Neuron (in vitro differentiated cells): ENCODE data around the gene THRAP3.

Experiments used
- H2AFZ ChIP-seq: one replicate; pipeline ENCODE4 v1.6.1; 2013; ENCODE audit warnings: low read depth, mild to moderate bottlenecking, inconsistent platforms, low read length, moderate library complexity
- H3K27me3 ChIP-seq: one replicate; pipeline ENCODE4 v1.6.1; 2013; ENCODE audit warnings: low read length; ENCODE audit not compliant: insufficient read depth
- H3K36me3 ChIP-seq: one replicate; pipeline ENCODE4 v1.6.1; 2013; ENCODE audit warnings: low read length; ENCODE audit not compliant: insufficient read depth
- H3K4me1 ChIP-seq: one replicate; pipeline ENCODE4 v1.6.1; 2013; ENCODE audit warnings: low read length; ENCODE audit not compliant: insufficient read depth
- H3K4me3 ChIP-seq: 2 replicates; pipeline ENCODE4 v1.5.1; 2013; ENCODE audit warnings: mild to moderate bottlenecking, low read length, moderate library complexity
- H3K9me3 ChIP-seq: one replicate; pipeline ENCODE4 v1.6.1; 2013; ENCODE audit warnings: low read length

THRAP3 gene

DNA sequence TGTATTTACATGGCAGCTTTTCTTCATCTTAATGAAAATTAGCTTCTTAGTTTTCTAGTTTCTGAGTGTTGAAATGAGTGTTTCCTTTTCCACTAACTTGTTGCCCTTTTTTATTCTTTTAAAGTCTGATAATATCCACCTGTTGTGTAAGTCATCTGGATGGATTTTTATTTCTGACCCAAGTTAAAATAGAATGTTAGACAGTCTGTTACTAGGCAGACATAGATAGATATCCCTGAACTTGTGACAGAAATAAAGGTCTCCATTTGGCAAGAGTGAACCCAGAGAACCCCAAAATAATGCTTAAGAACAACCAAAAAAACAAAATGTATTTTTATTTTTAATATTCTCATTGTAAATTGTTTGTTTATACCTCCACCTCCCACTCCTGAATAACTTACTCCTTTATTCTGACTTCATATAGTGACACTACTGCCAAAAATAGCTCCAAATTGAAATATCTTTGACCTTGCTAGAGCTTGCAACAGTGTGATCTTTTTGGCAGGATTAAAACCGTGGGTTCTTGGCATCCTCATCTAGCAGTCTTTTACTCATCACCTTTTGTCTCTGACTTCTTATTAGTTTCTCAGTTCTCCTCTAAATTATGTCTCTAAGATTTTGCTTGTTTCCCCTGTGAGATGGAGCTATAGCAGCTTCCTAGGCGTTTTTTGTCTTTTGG, 55.0 kb downstream of the THRAP3 start:
- Histone ChIP-seq H3K36me3 (peaks cover 21% of the 10 kb centered on the region), H2AFZ (no peak overlapping the region), H3K4me1 (no peaks in the 10 kb centered on the region), H3K9me3 (no peaks in the 10 kb centered on the region), H3K4me3 (no peak overlapping the region), H3K27me3 (no peaks in the 10 kb centered on the region)

DNA sequence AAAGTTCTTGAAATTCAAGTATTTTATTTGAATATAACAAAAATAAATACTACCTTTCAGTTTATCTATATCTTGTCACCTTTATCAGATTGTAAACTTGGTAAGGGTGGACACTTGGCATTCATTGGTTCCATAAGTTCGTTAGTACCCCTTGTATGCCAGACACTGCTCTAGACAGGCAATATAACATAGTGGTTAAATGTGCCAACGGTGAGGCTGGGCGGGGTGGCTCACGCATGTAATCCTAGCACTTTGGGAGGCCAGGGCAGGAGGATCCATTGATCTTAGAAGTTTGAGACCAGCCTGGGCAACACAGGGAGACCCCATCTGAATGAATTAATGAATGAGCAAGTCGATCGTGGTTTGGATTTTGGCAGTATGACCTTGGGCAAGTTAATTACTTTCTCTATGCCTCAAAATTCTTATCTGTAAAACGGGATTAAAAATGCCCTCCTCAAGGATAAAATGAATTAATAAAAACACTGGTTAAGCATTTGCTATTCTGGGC, 55.6 kb downstream of the THRAP3 start:
- no peak overlapping the region for H2AFZ ChIP-seq
- no peak overlapping the region for H3K4me3 ChIP-seq
- H3K36me3 ChIP-seq = peaks cover 22% of the 10 kb centered on the region
- H3K9me3 ChIP-seq = no peaks in the 10 kb centered on the region
- H3K4me1 ChIP-seq = no peaks in the 10 kb centered on the region
- no peaks in the 10 kb centered on the region for H3K27me3 ChIP-seq

DNA sequence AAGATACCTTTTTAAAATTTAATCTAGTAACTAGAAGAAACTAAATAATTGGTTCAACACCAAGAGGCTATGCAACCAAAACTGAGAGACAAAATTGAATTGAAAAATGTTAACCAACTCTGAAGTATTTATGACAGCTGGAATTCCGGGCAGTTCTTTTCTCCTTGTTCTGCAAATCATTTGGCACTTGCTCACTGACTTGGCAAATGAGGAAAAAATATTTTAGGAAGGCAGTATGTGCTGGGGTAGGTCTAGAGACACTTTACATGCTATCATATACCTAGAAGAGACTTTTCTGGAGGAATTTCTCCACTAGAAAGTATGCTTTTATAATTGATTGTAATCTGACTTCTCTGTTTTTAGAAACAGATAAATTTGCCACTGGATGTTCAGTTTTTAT, 59.8 kb downstream of the THRAP3 start:
- no peak overlapping the region for H3K4me3 ChIP-seq
- no peaks in the 10 kb centered on the region for H3K4me1 ChIP-seq
- H3K9me3 ChIP-seq = no peaks in the 10 kb centered on the region
- H3K27me3 ChIP-seq = no peaks in the 10 kb centered on the region
- H2AFZ ChIP-seq = no peak overlapping the region
- H3K36me3 ChIP-seq = peaks cover 60% of the 10 kb centered on the region

DNA sequence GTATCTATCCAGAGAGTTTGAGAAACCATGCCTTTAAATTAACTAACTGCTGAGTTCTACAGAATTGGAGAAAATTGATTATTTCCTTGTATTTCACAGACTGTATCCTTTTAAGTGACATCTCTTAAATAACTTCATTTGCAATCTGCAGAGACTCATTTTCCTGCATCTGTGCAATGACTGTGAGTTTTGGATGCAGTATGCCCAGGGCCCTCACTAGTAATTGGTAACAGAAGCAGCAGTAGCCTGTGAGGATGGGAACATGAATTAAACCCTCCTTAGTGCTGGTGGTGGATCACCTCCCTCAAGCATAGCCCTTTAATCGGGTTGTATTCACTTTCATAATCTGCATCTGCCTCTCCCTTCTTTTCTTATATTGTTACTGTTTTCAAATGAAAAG, 60.3 kb downstream of the THRAP3 start:
- Histone ChIP-seq H3K4me3 (no peak overlapping the region), H3K9me3 (no peaks in the 10 kb centered on the region), H2AFZ (no peak overlapping the region), H3K36me3 (peaks cover 65% of the 10 kb centered on the region), H3K4me1 (no peaks in the 10 kb centered on the region), H3K27me3 (no peaks in the 10 kb centered on the region)

DNA sequence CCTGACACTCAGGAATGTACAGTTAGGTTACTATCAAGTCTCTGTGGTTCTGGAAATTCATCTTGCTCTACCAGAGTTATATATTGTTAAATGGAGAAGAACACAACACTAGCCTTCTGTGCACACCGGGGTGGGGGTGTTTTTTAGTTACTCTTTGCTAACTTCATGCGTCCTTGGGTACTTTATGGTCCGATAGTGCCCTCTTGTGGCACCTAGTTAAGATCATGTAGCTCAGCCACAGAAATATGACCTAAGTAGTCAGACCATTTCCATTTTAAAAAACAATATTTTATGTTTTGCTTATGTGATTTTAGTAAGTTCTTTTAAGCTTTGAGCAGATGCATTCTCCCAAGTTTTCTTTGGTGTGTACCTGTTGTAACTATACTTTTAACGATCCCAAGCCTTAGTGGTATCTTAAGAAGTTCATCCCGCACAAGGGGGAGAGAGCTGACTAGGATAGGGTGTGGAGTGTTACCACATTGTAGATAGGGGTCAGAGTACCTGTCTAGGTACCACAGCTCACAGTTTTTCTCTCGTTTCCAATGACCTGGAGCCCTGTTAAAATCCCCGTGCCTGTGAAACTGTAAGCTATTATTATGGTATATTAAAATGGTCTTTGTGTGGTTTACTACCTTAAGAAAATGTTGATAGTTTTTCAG, 61.3 kb downstream of the THRAP3 start:
- Histone ChIP-seq H3K4me1 (no peaks in the 10 kb centered on the region), H3K4me3 (no peak overlapping the region), H3K27me3 (no peaks in the 10 kb centered on the region), H2AFZ (no peak overlapping the region), H3K36me3 (peaks cover 75% of the 10 kb centered on the region), H3K9me3 (no peaks in the 10 kb centered on the region)

DNA sequence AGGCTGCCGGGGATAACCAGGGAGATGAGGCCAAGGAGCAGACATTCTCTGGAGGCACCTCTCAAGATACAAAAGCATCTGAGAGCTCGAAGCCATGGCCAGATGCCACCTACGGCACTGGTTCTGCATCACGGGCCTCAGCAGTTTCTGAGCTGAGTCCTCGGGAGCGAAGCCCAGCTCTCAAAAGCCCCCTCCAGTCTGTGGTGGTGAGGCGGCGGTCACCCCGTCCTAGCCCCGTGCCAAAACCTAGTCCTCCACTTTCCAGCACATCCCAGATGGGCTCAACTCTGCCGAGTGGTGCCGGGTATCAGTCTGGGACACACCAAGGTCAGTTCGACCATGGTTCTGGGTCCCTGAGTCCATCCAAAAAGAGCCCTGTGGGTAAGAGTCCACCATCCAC, 62.6 kb downstream of the THRAP3 start:
- Histone ChIP-seq H3K27me3 (no peaks in the 10 kb centered on the region), H3K4me3 (no peak overlapping the region), H3K4me1 (no peaks in the 10 kb centered on the region), H3K36me3 (peaks cover 86% of the 10 kb centered on the region), H3K9me3 (no peaks in the 10 kb centered on the region), H2AFZ (no peak overlapping the region)

DNA sequence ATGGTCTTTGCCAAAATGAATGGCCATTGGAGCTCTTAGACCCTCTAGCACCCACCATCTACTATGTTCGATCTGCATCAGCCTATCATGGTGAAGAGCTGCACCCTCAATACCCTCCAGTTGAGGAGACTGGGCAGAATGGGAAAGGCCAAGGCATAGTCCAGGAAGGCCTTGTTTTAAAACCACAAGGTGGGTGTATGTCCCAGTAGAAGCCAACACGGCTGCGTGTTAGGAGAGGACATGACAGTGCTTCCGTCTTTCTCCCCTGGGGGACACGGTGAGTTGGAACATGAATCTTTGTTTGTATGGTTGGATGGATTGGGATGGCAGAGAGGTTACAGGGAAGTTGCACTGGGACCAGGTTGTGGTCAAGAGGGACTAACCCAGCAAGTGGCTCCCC, 63.4 kb downstream of the THRAP3 start:
- Histone ChIP-seq H3K4me1 (no peaks in the 10 kb centered on the region), H3K27me3 (no peaks in the 10 kb centered on the region), H3K36me3 (peaks cover 91% of the 10 kb centered on the region), H2AFZ (no peak overlapping the region), H3K4me3 (no peak overlapping the region), H3K9me3 (no peaks in the 10 kb centered on the region)

DNA sequence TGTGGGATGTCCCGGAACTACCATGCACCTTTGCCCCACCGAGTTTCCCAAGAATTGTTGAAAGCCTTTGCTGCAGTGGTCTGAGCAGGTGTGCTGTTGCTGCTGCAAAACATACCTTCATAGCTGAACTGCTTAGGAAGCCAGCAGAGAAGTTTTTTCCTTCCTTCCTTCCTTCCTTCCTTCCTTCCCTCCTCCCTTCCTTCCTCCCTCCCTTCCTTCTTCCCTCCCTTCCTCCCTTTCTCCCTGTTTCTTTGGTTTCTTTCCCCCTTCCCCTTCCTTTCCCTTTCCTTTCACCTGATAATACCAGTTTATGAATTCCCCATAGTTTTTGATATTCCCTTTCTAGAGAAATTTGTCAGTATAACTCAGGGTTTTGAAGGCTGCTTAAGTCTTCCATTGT, 71.1 kb downstream of the THRAP3 start:
- Histone ChIP-seq H3K36me3 (peaks cover 77% of the 10 kb centered on the region), H3K4me1 (no peaks in the 10 kb centered on the region), H3K9me3 (no peaks in the 10 kb centered on the region), H3K27me3 (no peaks in the 10 kb centered on the region), H3K4me3 (no peak overlapping the region), H2AFZ (no peak overlapping the region)

DNA sequence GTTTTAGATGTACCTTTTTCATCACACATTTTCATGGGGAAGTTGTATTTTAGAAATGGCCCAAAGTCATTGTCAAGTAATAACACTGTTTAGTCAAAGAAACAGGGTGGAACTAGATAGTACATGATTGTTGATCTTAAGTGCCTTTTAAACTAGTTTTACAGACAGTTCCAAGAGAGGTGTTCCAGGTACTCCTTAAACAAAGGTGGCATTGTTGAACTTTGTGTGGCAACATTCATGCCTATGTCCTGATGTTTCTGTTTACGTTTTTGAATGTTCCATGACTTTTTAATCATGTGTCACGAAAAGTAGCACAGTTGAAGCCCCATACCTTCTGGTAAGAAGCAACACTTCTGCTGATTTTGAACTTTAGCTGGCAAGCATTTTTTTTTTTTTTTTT, 72.8 kb downstream of the THRAP3 start:
- Histone ChIP-seq H3K4me3 (no peak overlapping the region), H3K9me3 (no peaks in the 10 kb centered on the region), H3K4me1 (no peaks in the 10 kb centered on the region), H3K27me3 (no peaks in the 10 kb centered on the region), H3K36me3 (peaks cover 78% of the 10 kb centered on the region), H2AFZ (no peak overlapping the region)

DNA sequence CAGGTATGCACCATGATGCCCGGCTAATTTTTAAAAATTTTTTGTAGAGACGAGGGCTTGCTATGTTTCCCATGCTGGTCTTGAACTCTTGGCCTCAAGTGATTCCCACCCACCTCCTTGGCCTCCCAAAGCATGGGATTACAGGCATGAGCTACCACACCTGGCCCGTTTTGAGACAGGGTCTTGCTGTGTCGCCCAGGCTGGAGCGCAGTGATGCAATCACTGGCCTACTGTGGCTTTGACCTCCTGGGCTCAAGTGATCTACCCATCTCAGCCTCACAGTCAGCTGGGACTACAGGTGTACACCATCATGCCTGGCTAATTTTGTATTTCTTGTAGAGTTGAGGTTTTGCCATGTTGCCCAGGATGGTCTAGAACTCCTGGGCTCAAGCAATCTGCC, 74.4 kb downstream of the THRAP3 start:
- no peaks in the 10 kb centered on the region for H3K4me1 ChIP-seq
- no peaks in the 10 kb centered on the region for H3K9me3 ChIP-seq
- H3K36me3 ChIP-seq = peaks cover 81% of the 10 kb centered on the region
- H3K4me3 ChIP-seq = no peak overlapping the region
- no peaks in the 10 kb centered on the region for H3K27me3 ChIP-seq
- H2AFZ ChIP-seq = no peak overlapping the region

DNA sequence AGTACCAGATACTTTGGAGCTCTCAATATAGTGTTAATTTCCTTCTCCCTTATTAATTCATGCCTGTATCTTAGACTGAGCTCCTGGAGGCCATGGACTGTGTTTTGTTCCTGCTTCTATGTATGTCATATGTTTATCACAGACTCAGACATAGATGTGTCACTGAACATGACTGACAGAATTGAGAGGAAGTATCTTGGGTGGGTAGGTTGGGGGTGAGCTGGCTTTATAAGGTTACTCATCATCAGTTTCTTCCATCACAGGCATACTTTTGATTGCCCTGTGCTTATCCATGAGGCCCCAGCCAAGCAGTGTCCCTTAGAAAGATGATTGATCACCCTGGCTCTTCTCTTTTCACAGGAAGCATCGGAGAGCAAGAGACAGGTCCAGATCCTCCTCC, 76.3 kb downstream of the THRAP3 start:
- Histone ChIP-seq H3K27me3 (no peaks in the 10 kb centered on the region), H3K4me1 (peaks cover 3% of the 10 kb centered on the region), H3K4me3 (no peak overlapping the region), H2AFZ (no peak overlapping the region), H3K9me3 (no peaks in the 10 kb centered on the region), H3K36me3 (peaks cover 79% of the 10 kb centered on the region)

DNA sequence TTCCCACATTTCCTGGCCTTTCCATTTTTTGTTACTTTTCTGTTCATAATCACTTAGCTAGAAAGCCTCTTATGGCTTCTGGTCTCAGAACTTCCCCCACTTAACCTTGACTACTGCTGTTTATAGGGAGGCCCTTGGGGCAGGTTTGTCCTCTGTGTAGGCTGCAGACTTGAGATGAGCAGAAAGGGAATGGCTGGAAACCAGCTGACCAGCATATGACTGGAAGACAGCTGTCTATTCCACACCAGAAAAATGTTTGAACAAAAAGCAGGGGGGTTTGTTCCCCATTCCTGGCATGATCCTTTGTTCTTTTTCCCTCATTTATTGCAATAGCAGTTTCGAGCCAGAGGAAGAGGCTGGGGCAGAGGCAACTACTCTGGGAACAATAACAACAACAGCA, 77.0 kb downstream of the THRAP3 start:
- peaks cover 77% of the 10 kb centered on the region for H3K36me3 ChIP-seq
- H2AFZ ChIP-seq = no peak overlapping the region
- H3K4me3 ChIP-seq = no peak overlapping the region
- H3K27me3 ChIP-seq = no peaks in the 10 kb centered on the region
- no peaks in the 10 kb centered on the region for H3K9me3 ChIP-seq
- peaks cover 3% of the 10 kb centered on the region for H3K4me1 ChIP-seq

DNA sequence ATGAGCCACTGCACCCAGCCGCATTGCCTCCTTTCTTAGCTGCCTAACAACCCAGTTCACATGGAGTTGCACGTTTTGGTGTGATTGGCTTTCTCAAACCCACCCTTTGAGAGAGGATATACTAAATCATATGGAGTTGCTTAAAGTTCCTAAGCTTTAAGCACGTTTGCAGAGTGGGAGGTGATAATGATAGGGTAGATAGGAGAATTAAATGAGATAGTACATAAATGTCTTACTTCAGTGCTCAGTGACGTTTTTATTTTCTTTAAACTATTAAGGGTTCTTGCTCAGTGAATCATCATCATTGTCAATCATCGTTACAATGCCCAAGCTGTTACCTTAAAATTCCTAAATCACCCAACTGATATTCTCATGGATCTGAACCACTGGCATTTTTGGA, 79.0 kb downstream of the THRAP3 start:
- H3K4me3 ChIP-seq = no peak overlapping the region
- H3K36me3 ChIP-seq = peaks cover 74% of the 10 kb centered on the region
- no peak overlapping the region for H2AFZ ChIP-seq
- H3K4me1 ChIP-seq = peaks cover 3% of the 10 kb centered on the region
- H3K9me3 ChIP-seq = no peaks in the 10 kb centered on the region
- no peaks in the 10 kb centered on the region for H3K27me3 ChIP-seq
